Measurements from ENCODE around the gene C1GALT1C1L. TPM values are rescaled to one million over a fixed set of nuclear protein-coding genes. Genes with fewer than 3 reads are reported as not detected.
"Not testable (repeated sequence)": the region's sequence is repeated elsewhere in the genome, so short reads cannot be mapped to it uniquely, and the experiment has no call there.

Gene C1GALT1C1L
- total RNA-seq, 1 donor from 2014 or later, result 0.16 TPM

GRCh38 chr2:43648994-43649701, 27.1 kb downstream of the C1GALT1C1L start:
- no peak for ATAC-seq

DNA sequence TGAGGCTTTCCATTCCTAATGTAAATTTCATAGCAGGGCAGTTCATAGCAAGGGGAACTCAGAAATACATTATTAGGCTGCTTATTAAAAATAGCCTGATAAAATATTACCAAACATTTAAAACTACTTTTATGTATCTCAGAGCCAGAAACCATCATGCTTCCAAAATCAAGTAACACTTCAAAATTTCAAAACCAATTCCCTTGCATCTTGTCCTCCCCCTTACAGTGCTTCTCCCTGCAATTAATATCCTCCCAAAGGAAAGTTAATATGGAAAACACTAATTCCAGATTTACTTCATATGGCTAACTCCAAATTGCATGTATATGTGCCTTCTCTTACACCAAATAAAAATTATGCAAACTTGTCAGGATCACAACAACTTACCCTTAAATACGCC, 32.5 kb downstream of the C1GALT1C1L start:
- no peak for ATAC-seq

DNA sequence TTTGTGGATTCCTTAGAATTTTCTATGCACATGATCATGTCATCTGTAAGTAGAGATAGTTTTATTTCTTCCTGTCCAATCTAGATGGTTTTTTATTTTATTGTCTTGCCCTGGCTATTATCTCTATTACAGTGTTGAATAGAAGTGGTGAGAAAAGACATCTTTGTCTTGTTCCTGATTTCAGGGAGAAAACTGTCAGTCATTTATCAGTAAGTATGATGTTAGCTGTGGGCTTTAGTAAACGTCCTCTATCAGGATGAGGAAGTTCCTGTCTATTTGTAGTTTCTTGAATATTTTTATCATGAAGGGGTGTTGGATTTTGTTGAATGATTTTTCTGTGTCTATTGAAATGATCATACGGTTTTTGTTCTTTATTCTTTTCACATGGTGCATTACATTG, 33.9 kb downstream of the C1GALT1C1L start:
- no peak for ATAC-seq

- ATAC-seq, result peak; percentile 99
Observed at GRCh38 chr2:43637030-43637803, 39.0 kb downstream of the C1GALT1C1L start, which contains the start of gene PLEKHH2. Gene PLEKHH2 (plus strand): TSS chr2:43637260. CDS start chr2:43644674, 7,414 bp downstream.

DNA sequence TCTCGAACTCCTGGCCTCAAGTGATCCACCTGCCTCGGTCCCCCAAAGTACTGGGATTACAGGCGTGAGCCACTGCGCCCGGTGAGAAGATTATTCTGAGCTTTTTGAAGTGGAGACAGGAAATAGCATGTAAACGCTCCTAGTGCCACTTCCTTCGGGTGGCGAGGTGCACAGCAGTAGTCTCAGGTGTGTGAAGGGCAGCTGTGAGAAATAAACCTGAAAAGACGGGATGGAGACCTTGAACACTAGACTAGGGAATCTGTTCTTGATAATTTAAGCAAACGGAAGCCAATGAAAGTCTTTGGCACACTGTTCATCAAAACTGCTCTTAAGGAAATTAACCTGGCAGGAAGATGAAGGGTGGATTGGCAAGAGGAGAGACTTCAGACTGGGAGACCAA, 39.6 kb downstream of the C1GALT1C1L start:
- ATAC-seq, result no peak

DNA sequence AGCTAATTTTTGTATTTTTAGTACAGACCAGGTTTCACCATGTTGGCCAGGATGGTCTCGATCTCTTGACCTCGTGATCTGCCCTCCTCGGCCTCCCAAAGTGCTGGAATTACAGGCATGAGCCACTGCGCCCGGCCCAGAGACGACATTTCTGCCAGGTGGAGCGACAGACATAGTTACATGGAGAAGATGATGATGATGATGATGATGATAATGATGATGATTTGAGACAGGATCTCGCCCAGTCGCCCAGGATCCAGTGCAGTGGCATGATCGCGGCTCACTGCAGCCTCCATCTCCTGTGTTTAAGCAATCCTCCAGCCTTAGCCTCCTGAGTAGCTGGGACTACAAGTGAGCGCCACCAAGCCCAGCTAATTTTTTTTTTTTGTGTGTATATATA, 40.1 kb downstream of the C1GALT1C1L start:
- ATAC-seq, result not testable (repeated sequence)

DNA sequence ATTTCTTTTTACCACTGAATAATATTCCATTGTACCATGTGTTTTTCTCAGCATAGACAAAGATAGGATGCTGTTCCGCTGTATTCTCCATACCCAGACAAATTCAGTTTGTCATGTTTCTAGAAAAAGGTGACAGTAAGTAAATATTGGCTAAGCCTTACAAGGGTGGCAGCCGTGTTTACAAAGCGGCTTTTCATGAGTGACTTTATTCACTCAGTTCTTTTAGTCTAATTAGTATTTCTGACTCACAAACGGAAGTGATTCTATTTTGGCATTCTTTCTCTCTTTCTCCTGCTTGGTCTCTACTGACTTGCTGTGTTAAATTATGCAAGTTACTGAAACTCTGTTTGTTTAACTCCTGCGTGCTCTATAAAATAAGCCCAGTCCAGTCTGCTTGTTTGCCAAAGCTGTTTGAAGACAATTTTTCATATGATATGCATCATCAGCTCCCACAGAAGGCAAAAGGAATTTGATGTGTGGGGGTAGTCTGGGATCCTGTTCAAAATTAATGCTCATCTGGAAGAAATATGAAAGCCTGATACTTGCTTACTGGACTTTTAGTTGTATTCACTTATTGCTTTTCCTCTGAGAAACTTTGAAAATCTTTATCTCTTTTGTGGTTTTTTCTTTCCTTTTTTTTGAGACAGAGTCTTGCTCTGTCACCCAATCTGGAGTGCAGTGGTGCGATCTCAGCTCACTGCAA, 41.5 kb downstream of the C1GALT1C1L start:
- peak; percentile 53 for ATAC-seq

DNA sequence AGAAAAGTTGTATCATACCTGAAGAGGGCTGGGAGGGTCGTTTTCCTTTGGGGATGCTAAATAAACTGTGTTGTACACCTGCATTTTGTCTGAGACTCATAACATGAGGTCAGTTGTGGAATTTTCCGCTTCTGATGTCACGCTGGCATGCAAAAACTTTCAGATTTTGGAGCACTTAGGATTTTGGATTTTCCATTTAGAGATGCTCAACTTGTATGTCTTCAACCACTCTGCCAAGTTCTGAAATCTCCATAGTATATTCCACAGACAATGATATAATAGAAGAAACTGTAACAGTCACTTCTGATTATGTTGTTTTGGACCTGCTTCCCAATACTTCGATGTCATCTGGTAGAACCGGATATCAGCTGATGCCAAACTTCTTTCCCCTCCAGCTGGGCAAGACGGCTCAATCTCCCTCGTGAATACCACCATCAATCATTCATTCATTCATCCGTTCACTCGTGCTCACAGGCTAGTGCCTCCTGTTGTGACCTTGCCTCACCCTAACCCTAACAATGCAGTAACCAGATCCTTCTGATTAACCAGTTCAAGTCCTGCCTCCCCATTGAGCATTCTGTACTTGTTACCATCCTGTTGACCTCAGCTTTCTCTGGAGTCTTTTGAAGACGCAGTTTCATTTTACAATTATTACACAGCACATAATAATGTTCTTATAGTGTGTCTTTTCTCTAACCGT, 44.5 kb downstream of the C1GALT1C1L start:
- no peak for ATAC-seq

Other genes starting within 250 kb of the C1GALT1C1L start
- gene THADA, start 80.4 kb downstream of the C1GALT1C1L start, total RNA-seq, result 20.8 TPM
- 1.6 TPM for gene PLEKHH2, start 39.2 kb downstream of the C1GALT1C1L start, total RNA-seq
- 10.3 TPM for gene DYNC2LI1, start 97.6 kb upstream of the C1GALT1C1L start, total RNA-seq
- gene ABCG5, start 162.4 kb upstream of the C1GALT1C1L start, total RNA-seq, result not detected
- not detected for gene ABCG8, start 162.5 kb upstream of the C1GALT1C1L start, total RNA-seq

All from esophagus mucosa (tissue), 1 donor.